Brain microvascular endothelial cell (primary cell): Measurements from ENCODE around the gene MAP9.
A peak's percentile ranks its signal among the peaks of the same experiment; 100 is the strongest.
"Not testable (repeated sequence)": the region's sequence is repeated elsewhere in the genome, so short reads cannot be mapped to it uniquely, and the experiment has no call there.

Experiments
- DNase-seq: peaks from one replicate; pipeline ENCODE4 v3.0.0-alpha.2; 2020
- H3K27ac ChIP-seq: fragments of 250-450 bp; sonication (Bioruptor Pico); 2 replicates; pipeline ENCODE4 v1.5.1; 2020; ENCODE audit warnings: mild to moderate bottlenecking, moderate library complexity
- H3K27me3 ChIP-seq: fragments of 250-450 bp; sonication (Bioruptor Pico); replicated peaks from 2 replicates; pipeline ENCODE4 v1.5.1; 2020; ENCODE audit warnings: mild to moderate bottlenecking
- H3K36me3 ChIP-seq: fragments of 250-450 bp; sonication (Bioruptor Pico); replicated peaks from 2 replicates; pipeline ENCODE4 v1.5.1; 2020; ENCODE audit warnings: mild to moderate bottlenecking
- H3K4me3 ChIP-seq: 2 replicates; pipeline ENCODE4 v1.5.1; 2011; ENCODE audit warnings: low read depth, mild to moderate bottlenecking, control low read depth, low read length, moderate library complexity
- CTCF ChIP-seq: IDR thresholded peaks from 2 replicates; pipeline ENCODE4 v1.5.1; 2011; ENCODE audit warnings: low read depth, mild to moderate bottlenecking, moderate library complexity, low read length, control low read depth, inconsistent platforms; ENCODE audit errors: missing control alignments
- in situ Hi-C: cut with HindIII; loops from 2 replicates; pipeline ENCODE4 v1.10.0; 2017; ENCODE audit warnings: low sequenced_read_pairs, low pct_ligation_motif_present

The MAP9 gene

GRCh38 chr4:155376387-155377268 is at the start of gene MAP9:
Gene MAP9 (minus strand): TSS chr4:155376965. CDS start chr4:155375850, 1,115 bp downstream.
- Histone ChIP-seq H3K27ac (peak within 1 kb of the TSS; percentile 50), H3K4me3 (peak within 1 kb of the TSS; percentile 87), H3K27me3 (no peaks in the 10 kb centered on the region), H3K36me3 (no peaks in the 10 kb centered on the region)
- in situ Hi-C loops = no loop called here
- DNase-seq = peak; percentile 97
- no peak for TF ChIP-seq CTCF

- DNase-seq, H3K27ac ChIP-seq, in situ Hi-C loops, H3K27me3 ChIP-seq, H3K4me3 ChIP-seq, H3K36me3 ChIP-seq: not testable (repeated sequence)
Measured at GRCh38 chr4:155424778-155425177, 48.0 kb upstream of the MAP9 start.

DNA sequence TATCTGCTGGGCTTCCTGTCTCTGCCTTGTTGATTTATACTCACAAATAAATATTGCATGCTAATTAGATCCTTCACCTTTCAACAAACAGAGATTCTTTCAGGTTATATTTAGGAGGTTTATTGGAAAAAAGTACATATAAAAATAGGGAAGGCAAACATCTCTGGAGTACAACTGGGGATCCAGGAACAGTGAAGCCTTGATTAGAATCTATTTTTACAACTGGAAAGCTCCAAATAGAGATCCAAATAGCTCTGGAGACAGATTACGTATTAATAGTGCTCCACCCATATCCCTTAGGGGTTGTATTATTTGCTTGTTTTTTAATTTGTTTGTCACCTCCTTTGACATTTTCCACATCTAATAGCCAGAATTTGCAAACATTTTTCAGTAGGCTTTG is 46.9 kb upstream of the MAP9 start:
- in situ Hi-C loops = no loop called here

DNA sequence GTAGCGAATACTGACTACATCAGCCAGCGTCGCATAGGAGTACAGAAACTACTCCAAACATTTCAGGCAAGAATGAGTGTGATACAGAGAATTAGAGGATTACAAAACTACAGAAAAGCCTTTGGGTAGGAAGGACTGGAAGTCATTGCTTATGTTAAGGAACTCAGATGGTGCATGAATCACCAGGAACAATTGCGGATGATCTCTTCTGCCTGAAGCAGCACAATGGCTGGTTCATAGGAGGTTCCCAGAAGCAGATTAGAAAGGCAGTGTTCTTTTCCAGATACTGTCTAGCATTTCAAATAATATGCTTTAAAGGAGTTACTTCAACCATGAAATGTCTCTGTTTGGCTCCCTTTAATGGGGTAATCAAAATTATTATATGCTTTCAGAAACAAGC is 42.5 kb upstream of the MAP9 start:
- DNase-seq = peak; percentile 18
- H3K27me3 ChIP-seq = no peaks in the 10 kb centered on the region
- H3K36me3 ChIP-seq = no peaks in the 10 kb centered on the region
- in situ Hi-C loops = no loop called here
- H3K4me3 ChIP-seq = no peak overlapping the region
- no peak overlapping the region for H3K27ac ChIP-seq
- no peak for TF ChIP-seq CTCF

More for the DNA sequence above, 46.9 kb upstream of the MAP9 start:
- Histone ChIP-seq H3K36me3 (no peaks in the 10 kb centered on the region), H3K27me3 (no peaks in the 10 kb centered on the region), H3K27ac (no peak overlapping the region), H3K4me3 (no peak overlapping the region)
- DNase-seq = no peak
- no peak for TF ChIP-seq CTCF

GRCh38 chr4:155415662-155416061 is 38.9 kb upstream of the MAP9 start:
- H3K4me3 ChIP-seq = no peak overlapping the region
- no peak for DNase-seq
- no peak overlapping the region for H3K27ac ChIP-seq
- no peaks in the 10 kb centered on the region for H3K36me3 ChIP-seq
- in situ Hi-C loops = no loop called here
- no peaks in the 10 kb centered on the region for H3K27me3 ChIP-seq
- no peak for TF ChIP-seq CTCF

GRCh38 chr4:155413451-155413850 is 36.7 kb upstream of the MAP9 start:
- in situ Hi-C loops = no loop called here
- no peak overlapping the region for H3K4me3 ChIP-seq
- H3K27me3 ChIP-seq = no peaks in the 10 kb centered on the region
- TF ChIP-seq CTCF = no peak
- H3K27ac ChIP-seq = no peak overlapping the region
- H3K36me3 ChIP-seq = no peaks in the 10 kb centered on the region
- no peak for DNase-seq
